HFF-Myc (cell line): ENCODE measurements around the gene ST6GAL1.

ENCODE experiments used
- DNase-seq: peaks from one replicate; pipeline ENCODE4 v3.0.0-alpha.2; 2011; ENCODE audit warnings: low read depth; ENCODE audit errors: extremely low read depth
- H3K4me3 ChIP-seq: replicated peaks from 2 replicates; pipeline ENCODE4 v1.5.1; 2011; ENCODE audit warnings: low read depth, mild to moderate bottlenecking, control low read depth, low read length
- TF ChIP-seq, protein P1 (sequence below): IDR thresholded peaks from 2 replicates; pipeline ENCODE4 v1.5.1; 2012; ENCODE audit warnings: mild to moderate bottlenecking, low read depth, low read length, control low read depth; ENCODE audit errors: missing control alignments

The ST6GAL1 gene

DNA sequence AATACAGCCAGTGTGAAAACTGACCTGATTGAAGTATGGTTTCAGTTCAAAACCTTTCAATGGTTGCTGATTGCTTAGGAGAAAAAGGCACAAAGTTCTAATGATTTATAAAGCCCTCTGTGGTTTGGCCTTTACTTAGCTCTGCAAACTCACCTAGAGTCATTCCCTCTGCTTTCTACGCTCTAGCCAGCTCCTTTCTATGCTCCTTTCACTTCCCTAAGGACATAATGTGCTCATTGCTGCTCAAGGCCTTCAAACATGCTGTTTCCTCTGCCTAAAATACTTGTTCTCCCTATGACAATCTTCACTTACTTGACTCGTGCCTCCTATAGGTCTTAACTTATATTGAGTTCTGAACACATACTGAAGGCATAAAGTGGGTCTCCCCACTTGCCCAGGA, 190.0 kb downstream of the ST6GAL1 start:
- H3K4me3 ChIP-seq, result no peak overlapping the region
- DNase-seq, result no peak
- TF ChIP-seq, protein P1, sequence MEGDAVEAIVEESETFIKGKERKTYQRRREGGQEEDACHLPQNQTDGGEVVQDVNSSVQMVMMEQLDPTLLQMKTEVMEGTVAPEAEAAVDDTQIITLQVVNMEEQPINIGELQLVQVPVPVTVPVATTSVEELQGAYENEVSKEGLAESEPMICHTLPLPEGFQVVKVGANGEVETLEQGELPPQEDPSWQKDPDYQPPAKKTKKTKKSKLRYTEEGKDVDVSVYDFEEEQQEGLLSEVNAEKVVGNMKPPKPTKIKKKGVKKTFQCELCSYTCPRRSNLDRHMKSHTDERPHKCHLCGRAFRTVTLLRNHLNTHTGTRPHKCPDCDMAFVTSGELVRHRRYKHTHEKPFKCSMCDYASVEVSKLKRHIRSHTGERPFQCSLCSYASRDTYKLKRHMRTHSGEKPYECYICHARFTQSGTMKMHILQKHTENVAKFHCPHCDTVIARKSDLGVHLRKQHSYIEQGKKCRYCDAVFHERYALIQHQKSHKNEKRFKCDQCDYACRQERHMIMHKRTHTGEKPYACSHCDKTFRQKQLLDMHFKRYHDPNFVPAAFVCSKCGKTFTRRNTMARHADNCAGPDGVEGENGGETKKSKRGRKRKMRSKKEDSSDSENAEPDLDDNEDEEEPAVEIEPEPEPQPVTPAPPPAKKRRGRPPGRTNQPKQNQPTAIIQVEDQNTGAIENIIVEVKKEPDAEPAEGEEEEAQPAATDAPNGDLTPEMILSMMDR, result no peak

DNA sequence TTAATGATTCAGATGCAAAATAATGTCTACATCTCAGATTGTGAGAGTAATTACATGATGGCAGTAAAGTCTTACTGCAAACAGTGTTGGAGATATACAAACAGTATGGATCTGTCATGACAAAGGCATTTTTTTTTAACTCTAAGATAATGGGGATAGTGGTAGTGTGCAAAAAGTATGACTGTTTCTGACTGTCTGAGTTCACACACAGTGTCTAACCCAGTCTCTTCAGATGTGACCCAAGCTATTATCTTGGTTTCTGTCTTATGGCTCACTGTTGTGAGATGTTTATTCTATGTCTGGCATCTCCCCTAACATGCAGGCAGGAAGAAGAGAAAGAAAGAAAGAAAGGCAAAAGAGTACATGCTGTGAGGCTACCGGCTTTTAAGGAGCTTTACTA, 191.9 kb downstream of the ST6GAL1 start:
- no peak overlapping the region for H3K4me3 ChIP-seq
- TF ChIP-seq, protein P1, result no peak
- DNase-seq, result no peak

DNA sequence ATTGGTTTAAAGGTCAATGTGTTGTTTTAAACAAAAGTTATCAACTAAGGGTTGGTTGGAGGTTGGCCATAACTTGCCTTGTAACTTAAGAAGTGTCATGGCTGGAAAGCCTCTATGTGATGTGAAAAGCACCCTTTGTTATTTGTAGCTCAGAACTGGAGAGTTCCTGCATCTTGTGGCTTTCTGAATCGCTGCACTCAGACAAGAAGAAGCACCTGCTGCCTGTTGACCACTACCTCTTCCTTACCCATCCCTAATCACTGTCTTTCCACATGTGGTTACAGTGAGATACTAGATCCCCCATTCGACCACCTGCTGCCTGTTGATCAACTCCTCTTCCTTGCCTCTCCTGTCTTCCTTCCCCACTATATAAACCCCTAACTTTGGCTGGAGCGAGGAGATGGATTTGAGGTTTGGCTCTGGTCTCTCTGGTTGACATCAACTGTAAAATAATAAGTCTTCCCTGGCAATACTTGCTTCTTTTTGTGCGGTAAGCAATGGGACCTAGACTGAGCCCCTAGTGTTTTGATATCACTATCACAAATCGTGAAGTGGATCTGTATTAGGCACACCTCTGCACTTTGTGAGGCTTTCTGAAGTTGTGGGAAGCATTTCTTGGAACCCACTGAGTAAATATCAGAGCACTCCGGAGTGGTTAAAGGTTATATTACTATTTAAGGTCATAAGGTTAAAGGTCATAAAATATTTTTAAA, 195.1 kb downstream of the ST6GAL1 start:
- DNase-seq, result no peak
- TF ChIP-seq, protein P1, result no peak
- no peak overlapping the region for H3K4me3 ChIP-seq
